Lung (tissue), 12 donors: Measurements from ENCODE around the gene PLCD3. TPM values are rescaled to one million over a fixed set of nuclear protein-coding genes. Genes with fewer than 3 reads are reported as not detected.

Source experiments
- ATAC-seq: fragments of 200-7000 bp; cut with Tn5 transposase; one replicate; pipeline ENCODE4 v1.9.1; 2020; ENCODE audit warnings: moderate number of reproducible peaks; ENCODE audit not compliant: insufficient read depth, low FRiP score
- DNase-seq, 3 donors: peaks; one replicate each; pipeline ENCODE4 v3.0.0-alpha.2; 2013 to 2017
- H3K27ac ChIP-seq, 2 donors: one replicate each; pipeline ENCODE4 v1.5.1; 2013; ENCODE audit warnings: mild to moderate bottlenecking in 2 of 2, moderate library complexity in 2 of 2, control low read depth in 1 of 2, inconsistent platforms in 1 of 2, low read depth in 1 of 2, low read length in 1 of 2
- H3K27me3 ChIP-seq, 3 donors: one replicate each; pipeline ENCODE4 v1.5.1; 2013; ENCODE audit warnings: low read length in 2 of 3; ENCODE audit not compliant: control insufficient read depth in 3 of 3, insufficient read depth in 3 of 3
- H3K36me3 ChIP-seq, 4 donors: one replicate each; pipeline ENCODE4 v1.5.1; 2013; ENCODE audit warnings: low read length in 4 of 4, mild to moderate bottlenecking in 1 of 4, moderate library complexity in 1 of 4; ENCODE audit not compliant: control insufficient read depth in 4 of 4, insufficient read depth in 4 of 4
- H3K4me1 ChIP-seq, 5 donors: one replicate each; pipeline ENCODE4 v1.5.1; 2013; ENCODE audit warnings: low read length in 5 of 5, mild to moderate bottlenecking in 2 of 5, moderate library complexity in 1 of 5; ENCODE audit not compliant: control insufficient read depth in 5 of 5, insufficient read depth in 5 of 5
- H3K4me3 ChIP-seq: one replicate; pipeline ENCODE4 v1.5.1; 2013; ENCODE audit warnings: mild to moderate bottlenecking, control low read depth, moderate library complexity
- H3K9ac ChIP-seq, 2 donors: one replicate each; pipeline ENCODE4 v1.5.1; 2013; ENCODE audit warnings: low read length in 2 of 2, control low read depth in 1 of 2; ENCODE audit not compliant: insufficient read depth in 1 of 2
- H3K9me3 ChIP-seq, 4 donors: one replicate each; pipeline ENCODE4 v1.5.1; 2013; ENCODE audit warnings: low read length in 3 of 4, mild to moderate bottlenecking in 1 of 4, moderate library complexity in 1 of 4; ENCODE audit not compliant: control insufficient read depth in 4 of 4, insufficient read depth in 3 of 4
- CTCF ChIP-seq: IDR thresholded peaks from 2 replicates; pipeline ENCODE4 v1.5.1; 2012; ENCODE audit warnings: mild to moderate bottlenecking; ENCODE audit errors: control extremely low read depth, extremely low read depth
- WGBS, 2 donors: extraction: QIAGEN DNeasy Blood & Tissue Kit; methylation state at CpG; one replicate each; pipeline ENCODE4 v1.1.7; 2013; 5-methylcytosine and 5-hydroxymethylcytosine counted together
- polyA plus RNA-seq, 2 donors: library from polyadenylated mRNA; stranded (reverse); fragments of 200-250 nt; gene quantifications; one replicate each; pipeline ENCODE4 v1.2.1, GENCODE V29; 2013
- total RNA-seq, 2 donors: library from RNA; depleted of rRNA in 1 of 2; stranded (reverse); fragments of >200 nt in 1 of 2; gene quantifications; one replicate each; pipeline ENCODE4 v1.2.1, GENCODE V29; 2014 to 2021
- donor health status: control.
- donor health status: control.
- donor health status: Bipolar disorder and iron deficiency.
- donor health status: healthy.
- donor health status: DM: yes; HTN: yes; CAD: no.

Gene PLCD3
- total and polyA plus RNA-seq, 4 donors: 3.6 to 43.3 (median 18.9) TPM

DNA sequence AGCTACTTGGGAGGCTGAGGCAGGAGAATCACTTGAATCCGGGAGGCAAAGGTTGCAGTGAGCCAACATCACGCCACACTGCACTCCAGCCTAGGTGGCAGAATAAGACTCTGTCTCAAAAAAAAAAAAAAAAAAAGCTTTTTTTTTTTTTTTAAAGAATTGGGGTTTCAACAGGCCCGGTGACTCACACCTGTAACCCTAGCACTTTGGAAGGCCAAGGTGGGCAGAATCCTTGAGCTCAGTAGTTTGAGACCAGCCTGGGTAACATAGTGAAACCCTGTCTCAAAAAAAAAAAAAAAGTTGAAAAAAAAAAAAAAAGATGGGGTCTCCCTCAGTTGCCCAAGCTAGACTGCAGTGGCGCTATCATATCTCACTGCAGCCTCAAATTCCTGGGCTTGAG is 22.7 kb upstream of the PLCD3 start:
- no peak overlapping the region for H3K4me3 ChIP-seq
- no peaks in the 10 kb centered on the region for H3K9me3 ChIP-seq
- H3K4me1 ChIP-seq: peaks cover 6 to 43% (median 24%) of the 10 kb centered on the region in 5 donors
- no peak for ATAC-seq
- no peak for DNase-seq
- no peak for TF ChIP-seq CTCF
- H3K9ac ChIP-seq: peak overlapping the region in 1 of 2 donors; percentile 42
- no peaks in the 10 kb centered on the region for H3K27me3 ChIP-seq
- peaks cover 0 to 5% (median 0%) of the 10 kb centered on the region in 4 donors for H3K36me3 ChIP-seq
- H3K27ac ChIP-seq: peak overlapping the region in 1 of 2 donors; percentile 40
- 88 to 90% methylated on average over 4 of the region's 4 CpGs for WGBS, 2 donors

DNA sequence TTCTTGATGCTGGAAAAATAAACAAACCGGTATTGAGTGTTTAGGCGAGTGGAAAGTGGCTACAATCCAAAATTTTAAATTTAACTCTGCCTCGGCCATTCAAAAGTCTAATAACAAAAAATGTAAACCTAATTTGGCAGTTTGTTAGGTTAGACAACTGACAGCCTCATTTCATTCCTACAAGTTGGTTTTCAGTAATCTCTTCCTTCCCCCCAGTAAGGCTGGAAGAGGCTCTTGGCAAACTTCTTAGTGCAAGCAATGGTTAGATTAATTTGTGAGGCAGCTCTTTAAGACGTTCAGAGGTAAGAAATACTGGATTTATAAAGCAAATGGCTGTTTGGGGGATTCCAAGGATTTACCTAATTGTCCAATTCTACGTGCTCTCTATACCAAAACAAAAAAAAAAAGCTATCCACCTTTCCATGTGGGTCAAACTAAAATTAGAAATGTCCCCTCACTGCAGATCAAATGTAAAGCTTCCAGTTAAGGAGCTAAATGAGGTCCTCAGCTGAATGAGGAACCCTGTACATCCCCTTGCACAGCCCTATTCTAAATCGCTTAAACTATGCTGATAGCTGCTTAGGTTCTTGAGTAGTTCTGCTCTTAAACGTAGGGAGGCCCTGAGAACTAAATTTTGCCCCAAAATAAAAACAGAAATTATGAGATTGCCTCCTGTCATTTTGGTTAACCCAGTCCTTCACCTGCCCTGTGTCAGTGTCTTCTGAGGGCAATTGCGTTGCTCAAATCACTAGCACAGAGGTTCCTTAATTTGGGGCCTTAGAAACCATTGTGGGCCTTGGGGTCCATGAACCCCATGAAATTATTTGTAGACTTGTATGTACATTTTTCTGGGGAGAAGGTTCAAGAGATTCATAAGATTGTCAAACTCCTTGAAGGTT is 18.8 kb upstream of the PLCD3 start:
- DNase-seq (peak in 2 of 3 donors; percentile 79), ATAC-seq (no peak)
- Histone ChIP-seq H3K27ac (peak overlapping the region in 1 of 2 donors; percentile 9), H3K9ac (peak overlapping the region in 1 of 2 donors; percentile 83), H3K4me3 (no peak overlapping the region), H3K4me1 (peaks cover 2 to 30% (median 14%) of the 10 kb centered on the region in 5 donors), H3K27me3 (no peaks in the 10 kb centered on the region), H3K36me3 (peaks cover 0 to 9% (median 0%) of the 10 kb centered on the region in 4 donors), H3K9me3 (no peaks in the 10 kb centered on the region)
- WGBS, 2 donors: 36 to 51% methylated on average over 8 of the region's 8 CpGs
- TF ChIP-seq CTCF: no peak

- Histone ChIP-seq H3K27me3 (no peaks in the 10 kb centered on the region), H3K4me3 (peak overlapping the region; percentile 80), H3K4me1 (peaks cover 2 to 30% (median 14%) of the 10 kb centered on the region in 5 donors), H3K9ac (peak overlapping the region; percentile 83 to 85), H3K27ac (peak overlapping the region; percentile 92 to 95), H3K36me3 (peaks cover 0 to 9% (median 0%) of the 10 kb centered on the region in 4 donors), H3K9me3 (no peaks in the 10 kb centered on the region)
- 1 to 2% methylated on average over 56 of the region's 56 CpGs for WGBS, 2 donors
- TF ChIP-seq CTCF: no peak
- peak; percentile 84 to 86 (median 84) for DNase-seq
- ATAC-seq: no peak
These were observed 17.7 kb upstream of the PLCD3 start for GRCh38 chr17:45149669-45150664.
